ENCODE data around the gene KCNE2. TPM values are rescaled to one million over a fixed set of nuclear protein-coding genes. Genes with fewer than 3 reads are reported as not detected.

The KCNE2 gene
- total and polyA plus RNA-seq, 2 experiments from 2014 or later = 0.28 to 0.55 TPM

GRCh38 chr21:34330055-34330454 lies 33.8 kb upstream of the KCNE2 start:
- no peaks in the 10 kb centered on the region for H4K20me1 ChIP-seq (replicated peaks; ENCODE audit: insufficient read depth)
- Mint-ChIP-seq H3K4me1 (no peaks in the 10 kb centered on the region), H3K9me3 (peaks cover 8% of the 10 kb centered on the region), H3K27me3 (ENCODE audit: insufficient read depth, low read depth, poor library complexity) (peaks cover 4% of the 10 kb centered on the region), H3K4me3 (no peak overlapping the region), H3K36me3 (ENCODE audit: low read depth) (no peaks in the 10 kb centered on the region), H3K27ac (no peak overlapping the region)
- ATAC-seq (no peak; the same call in 2 of the 3 replicates), DNase-seq (ENCODE audit: low spot score) (peak; percentile 43)
- H3K4me2 ChIP-seq = no peak overlapping the region
- H3K27ac ChIP-seq (ENCODE audit: low read depth) = no peak overlapping the region
- no peak overlapping the region for H2AFZ ChIP-seq
- no peak for TF ChIP-seq EZH2phosphoT487 (IDR thresholded peaks at IDR 0.05; ENCODE audit: unreplicated experiment)
- TF ChIP-seq CTCF (conservative IDR thresholded peaks at IDR 0.05; ENCODE audit: low read depth in 2 of 2) = peak; percentile 29 to 42; a peak in 3 of 4 replicates
- no peaks in the 10 kb centered on the region for H3K27me3 ChIP-seq (ENCODE audit: insufficient read depth)
- no peaks in the 10 kb centered on the region for H3K79me2 ChIP-seq (replicated peaks; ENCODE audit: insufficient read depth)
- no peaks in the 10 kb centered on the region for H3K36me3 ChIP-seq (ENCODE audit: insufficient read depth)
- no peaks in the 10 kb centered on the region for H3K4me1 ChIP-seq (ENCODE audit: insufficient read depth)
- 0 out of 2 replicates have a peak, but pooled peaks cover 9% of the 10 kb centered on the region for H3K9me2 ChIP-seq (ENCODE audit: insufficient read depth)
- H3K4me3 ChIP-seq = no peak overlapping the region
- H3F3A ChIP-seq (replicated peaks; ENCODE audit: low read depth) = no peaks in the 10 kb centered on the region

GRCh38 chr21:34331726-34332125 lies 32.1 kb upstream of the KCNE2 start:
- H3K36me3 Mint-ChIP-seq (ENCODE audit: low read depth) = no peaks in the 10 kb centered on the region
- no peak overlapping the region for H3K4me3 ChIP-seq
- H3F3A ChIP-seq (replicated peaks; ENCODE audit: low read depth) = no peaks in the 10 kb centered on the region
- TF ChIP-seq JUNB (IDR thresholded peaks at IDR 0.05; ENCODE audit: unreplicated experiment) (no peak), CTCF (conservative IDR thresholded peaks at IDR 0.05; ENCODE audit: low read depth in 2 of 2) (no peak), CREB1 (CRISPR knock-in tag; IDR thresholded peaks at IDR 0.05; ENCODE audit: low read depth) (no peak), NANOG (IDR thresholded peaks at IDR 0.05; ENCODE audit: borderline replicate concordance) (no peak), ZNF331 (CRISPR knock-in tag; IDR thresholded peaks at IDR 0.05; ENCODE audit: low read depth) (no peak), STAT1 (IDR thresholded peaks at IDR 0.05; ENCODE audit: unreplicated experiment) (no peak), REST (IDR thresholded peaks at IDR 0.05; ENCODE audit: unreplicated experiment) (no peak), EZH2 (IDR thresholded peaks at IDR 0.05; ENCODE audit: low read depth, unreplicated experiment) (no peak), ETS1 (IDR thresholded peaks at IDR 0.05) (no peak), POLR2AphosphoS5 (IDR thresholded peaks at IDR 0.05; ENCODE audit: low read depth) (no peak), ZNF114 (CRISPR knock-in tag; IDR thresholded peaks at IDR 0.05) (no peak), EZH2phosphoT487 (IDR thresholded peaks at IDR 0.05; ENCODE audit: unreplicated experiment) (no peak)

More at GRCh38 chr21:34331726-34332125, 32.1 kb upstream of the KCNE2 start:
- no peak overlapping the region for H3K4me2 ChIP-seq
- no peak overlapping the region for H3K27ac ChIP-seq (ENCODE audit: low read depth)
- no peaks in the 10 kb centered on the region for H3K4me1 ChIP-seq (ENCODE audit: insufficient read depth)
- no peak for ATAC-seq
- H3K79me2 ChIP-seq (replicated peaks; ENCODE audit: insufficient read depth) = no peaks in the 10 kb centered on the region
- DNase-seq (ENCODE audit: low spot score) = no peak
- H3K27me3 ChIP-seq (ENCODE audit: insufficient read depth) = no peaks in the 10 kb centered on the region
- peaks cover 8% of the 10 kb centered on the region for H3K9me3 Mint-ChIP-seq
- H2AFZ ChIP-seq = no peak overlapping the region
- H3K4me1 Mint-ChIP-seq = no peaks in the 10 kb centered on the region
- H3K36me3 ChIP-seq (ENCODE audit: insufficient read depth) = no peaks in the 10 kb centered on the region
- H3K9me2 ChIP-seq (ENCODE audit: insufficient read depth) = 0 out of 2 replicates have a peak, but pooled peaks cover 9% of the 10 kb centered on the region
- H3K27me3 Mint-ChIP-seq (ENCODE audit: insufficient read depth, low read depth, poor library complexity) = peaks cover 4% of the 10 kb centered on the region
- no peak overlapping the region for H3K4me3 Mint-ChIP-seq
- H4K20me1 ChIP-seq (replicated peaks; ENCODE audit: insufficient read depth) = no peaks in the 10 kb centered on the region
- no peak overlapping the region for H3K27ac Mint-ChIP-seq

Data from GM23338 (cell line).